Subcutaneous abdominal adipose tissue (tissue), 5 donors: ENCODE results near the gene TMEM89.

Experiments
- H3K27ac ChIP-seq: one replicate; pipeline ENCODE4 v1.7.0; 2013; ENCODE audit warnings: low read depth, mild to moderate bottlenecking, inconsistent platforms, low read length, moderate library complexity
- H3K27me3 ChIP-seq, 5 donors: one replicate each; pipeline ENCODE4 v1.7.0; 2013; ENCODE audit warnings: low read length in 5 of 5, inconsistent platforms in 1 of 5; ENCODE audit not compliant: control insufficient read depth in 5 of 5, insufficient read depth in 4 of 5
- H3K36me3 ChIP-seq, 5 donors: one replicate each; pipeline ENCODE4 v1.7.0; 2013; ENCODE audit warnings: low read length in 5 of 5; ENCODE audit not compliant: control insufficient read depth in 5 of 5, insufficient read depth in 5 of 5
- H3K4me1 ChIP-seq, 5 donors: one replicate each; pipeline ENCODE4 v1.7.0; 2013; ENCODE audit warnings: low read length in 5 of 5, mild to moderate bottlenecking in 3 of 5, moderate library complexity in 1 of 5; ENCODE audit not compliant: control insufficient read depth in 5 of 5, insufficient read depth in 5 of 5
- H3K4me3 ChIP-seq, 5 donors: one replicate each; pipeline ENCODE4 v1.7.0; 2013; ENCODE audit warnings: low read length in 5 of 5, low read depth in 1 of 5
- H3K9ac ChIP-seq, 5 donors: one replicate each; pipeline ENCODE4 v1.7.0; 2013; ENCODE audit warnings: low read length in 5 of 5, mild to moderate bottlenecking in 4 of 5, moderate library complexity in 3 of 5
- H3K9me3 ChIP-seq, 5 donors: one replicate each; pipeline ENCODE4 v1.7.0; 2013; ENCODE audit warnings: low read length in 5 of 5; ENCODE audit not compliant: control insufficient read depth in 5 of 5
- donor health status: healthy.
- donor health status: healthy.
- donor health status: healthy.
- donor health status: healthy.
- donor health status: healthy.

Gene TMEM89

DNA sequence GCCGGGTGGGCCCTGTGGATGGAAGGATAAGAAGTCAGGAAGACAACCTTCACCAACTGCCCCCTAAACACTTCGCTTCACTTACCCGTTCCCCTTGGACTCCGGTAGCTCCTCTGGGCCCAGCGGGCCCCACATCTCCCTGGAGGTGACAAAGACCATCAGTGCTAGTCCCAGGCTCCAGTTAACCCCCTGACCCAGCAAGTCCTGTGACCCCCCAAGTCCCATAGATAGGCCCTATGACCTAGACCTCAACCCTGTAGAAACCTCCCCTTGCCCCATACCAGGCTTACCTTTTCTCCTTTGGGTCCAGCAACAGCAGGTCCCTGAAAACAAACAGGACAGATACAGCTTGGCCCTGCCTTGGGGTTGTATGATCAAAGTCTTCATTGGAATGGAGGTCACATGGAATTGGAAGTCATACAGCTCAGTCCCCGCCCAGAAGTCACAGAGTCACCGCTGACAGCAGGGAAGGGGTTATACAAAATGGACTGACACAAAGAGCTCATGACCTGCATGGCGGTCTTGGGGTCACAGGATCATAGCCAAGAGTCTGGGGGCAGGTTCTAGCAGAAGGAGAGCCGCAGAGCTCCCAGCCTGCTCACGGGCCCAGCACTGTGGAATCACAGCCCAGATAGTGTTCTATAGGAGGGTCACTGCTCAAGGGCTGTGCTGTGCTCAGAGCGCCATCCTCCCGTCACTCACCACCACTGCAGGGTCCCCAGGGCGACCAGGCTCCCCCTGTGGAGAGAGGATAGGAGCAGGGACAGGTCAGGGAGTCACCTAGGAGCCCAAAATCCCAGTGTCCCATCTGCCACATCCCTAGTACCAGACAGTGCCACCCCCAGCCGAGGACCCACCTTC lies 39.7 kb downstream of the TMEM89 start:
- H3K27ac ChIP-seq: no peak overlapping the region

GRCh38 chr3:48576647-48577046 lies 44.9 kb downstream of the TMEM89 start:
- Histone ChIP-seq H3K4me3 (no peak overlapping the region), H3K36me3 (no peaks in the 10 kb centered on the region), H3K27me3 (no peaks in the 10 kb centered on the region), H3K9ac (no peak overlapping the region), H3K9me3 (no peaks in the 10 kb centered on the region), H3K27ac (no peak overlapping the region), H3K4me1 (no peaks in the 10 kb centered on the region)

More for the DNA sequence above, 39.7 kb downstream of the TMEM89 start:
- H3K36me3 ChIP-seq: no peaks in the 10 kb centered on the region
- no peak overlapping the region for H3K4me3 ChIP-seq
- H3K27me3 ChIP-seq: no peaks in the 10 kb centered on the region
- H3K4me1 ChIP-seq: no peaks in the 10 kb centered on the region
- no peaks in the 10 kb centered on the region for H3K9me3 ChIP-seq
- H3K9ac ChIP-seq: no peak overlapping the region

GRCh38 chr3:48575366-48575765 lies 46.2 kb downstream of the TMEM89 start:
- no peak overlapping the region for H3K27ac ChIP-seq
- no peak overlapping the region for H3K4me3 ChIP-seq
- no peaks in the 10 kb centered on the region for H3K9me3 ChIP-seq
- H3K36me3 ChIP-seq: no peaks in the 10 kb centered on the region
- H3K4me1 ChIP-seq: no peaks in the 10 kb centered on the region
- no peaks in the 10 kb centered on the region for H3K27me3 ChIP-seq
- no peak overlapping the region for H3K9ac ChIP-seq

GRCh38 chr3:48573973-48574585 lies 47.5 kb downstream of the TMEM89 start:
- H3K9me3 ChIP-seq: no peaks in the 10 kb centered on the region
- H3K27me3 ChIP-seq: no peaks in the 10 kb centered on the region
- no peaks in the 10 kb centered on the region for H3K4me1 ChIP-seq
- H3K4me3 ChIP-seq: no peak overlapping the region
- no peak overlapping the region for H3K27ac ChIP-seq
- no peaks in the 10 kb centered on the region for H3K36me3 ChIP-seq
- H3K9ac ChIP-seq: no peak overlapping the region

- no peak overlapping the region for H3K9ac ChIP-seq
- H3K4me3 ChIP-seq: no peak overlapping the region
- H3K27me3 ChIP-seq: no peaks in the 10 kb centered on the region
- H3K27ac ChIP-seq: no peak overlapping the region
- H3K9me3 ChIP-seq: no peaks in the 10 kb centered on the region
- no peaks in the 10 kb centered on the region for H3K4me1 ChIP-seq
- no peaks in the 10 kb centered on the region for H3K36me3 ChIP-seq
Measured at GRCh38 chr3:48572517-48572916, 49.1 kb downstream of the TMEM89 start.

- no peaks in the 10 kb centered on the region for H3K36me3 ChIP-seq
- H3K27me3 ChIP-seq: no peaks in the 10 kb centered on the region
- no peak overlapping the region for H3K4me3 ChIP-seq
- H3K4me1 ChIP-seq: peaks cover 0 to 2% (median 0%) of the 10 kb centered on the region in 5 donors
- H3K27ac ChIP-seq: no peak overlapping the region
- no peak overlapping the region for H3K9ac ChIP-seq
- no peaks in the 10 kb centered on the region for H3K9me3 ChIP-seq
Measured at GRCh38 chr3:48571938-48572337, 49.6 kb downstream of the TMEM89 start.
